Measurements from ENCODE around the gene GOLGA6C. TPM values are rescaled to one million over a fixed set of nuclear protein-coding genes. Genes with fewer than 3 reads are reported as not detected.

GOLGA6C gene
- total RNA-seq, 1 experiment from 2014 or later, result not detected

DNA sequence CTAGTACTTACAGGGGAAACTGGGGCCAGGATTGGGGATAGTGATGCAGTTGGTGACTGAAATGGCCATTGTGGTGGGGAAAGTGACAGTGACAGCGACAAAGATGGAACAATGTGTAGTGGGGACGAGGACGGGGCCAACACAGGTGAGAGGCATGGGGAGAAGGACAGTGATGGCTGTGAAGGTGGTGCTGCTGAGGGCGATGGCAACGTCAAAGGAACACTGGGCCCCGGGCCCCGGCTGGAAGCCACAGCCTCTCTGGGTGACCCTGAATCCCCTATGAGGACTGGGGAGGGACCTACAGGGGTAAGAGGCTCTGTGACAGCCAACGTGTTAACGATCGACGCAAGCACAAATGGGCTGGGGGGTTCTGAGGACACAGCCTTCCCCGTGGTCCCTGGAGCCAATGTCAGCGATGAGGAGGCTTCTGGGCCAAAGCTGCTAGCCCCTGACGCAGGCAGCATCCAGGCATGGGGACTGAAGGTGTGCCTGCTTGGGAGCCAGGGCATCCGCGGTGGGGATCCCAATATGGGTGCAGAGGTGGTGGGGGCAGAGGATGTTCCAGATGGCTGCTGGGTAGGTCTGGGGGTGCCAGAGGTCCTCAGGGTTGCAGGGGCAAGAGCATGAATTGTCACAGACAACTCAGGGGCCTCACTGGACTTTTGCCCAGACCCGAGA lies 25.2 kb upstream of the GOLGA6C start:
- ATAC-seq (no peak), DNase-seq (ENCODE audit: low read depth, low spot score) (no peak)
- H4K20me1 ChIP-seq (ENCODE audit: insufficient read depth), result no peaks in the 10 kb centered on the region
- no peak overlapping the region for H2AFZ ChIP-seq (ENCODE audit: low read depth, low read length, poor library complexity, severe bottlenecking)
- H3K9ac ChIP-seq (ENCODE audit: low read length), result no peak overlapping the region
- H3K36me3 ChIP-seq (ENCODE audit: control insufficient read depth in 1 of 2, insufficient read depth in 2 of 2, low read length in 2 of 2), result no peaks in the 10 kb centered on the region
- TF ChIP-seq EZH2phosphoT487 (IDR thresholded peaks at IDR 0.05; ENCODE audit: borderline replicate concordance) (no peak), EZH2 (IDR thresholded peaks at IDR 0.05) (no peak), SP1 (IDR thresholded peaks at IDR 0.05; ENCODE audit: low read depth) (no peak), SIN3A (IDR thresholded peaks at IDR 0.05; ENCODE audit: low read depth) (no peak), REST (IDR thresholded peaks at IDR 0.05; ENCODE audit: low read depth) (no peak), CEBPB (IDR thresholded peaks at IDR 0.05; ENCODE audit: low read depth) (no peak), CBX3 (IDR thresholded peaks at IDR 0.05; ENCODE audit: low read depth) (no peak), EGR1 (IDR thresholded peaks at IDR 0.05; ENCODE audit: low read depth) (no peak), POLR2AphosphoS5 (IDR thresholded peaks at IDR 0.05; ENCODE audit: low read depth, low read length) (no peak), ELF1 (IDR thresholded peaks at IDR 0.05; ENCODE audit: borderline replicate concordance, low read depth) (no peak)
- TF ChIP-seq, protein P1, sequence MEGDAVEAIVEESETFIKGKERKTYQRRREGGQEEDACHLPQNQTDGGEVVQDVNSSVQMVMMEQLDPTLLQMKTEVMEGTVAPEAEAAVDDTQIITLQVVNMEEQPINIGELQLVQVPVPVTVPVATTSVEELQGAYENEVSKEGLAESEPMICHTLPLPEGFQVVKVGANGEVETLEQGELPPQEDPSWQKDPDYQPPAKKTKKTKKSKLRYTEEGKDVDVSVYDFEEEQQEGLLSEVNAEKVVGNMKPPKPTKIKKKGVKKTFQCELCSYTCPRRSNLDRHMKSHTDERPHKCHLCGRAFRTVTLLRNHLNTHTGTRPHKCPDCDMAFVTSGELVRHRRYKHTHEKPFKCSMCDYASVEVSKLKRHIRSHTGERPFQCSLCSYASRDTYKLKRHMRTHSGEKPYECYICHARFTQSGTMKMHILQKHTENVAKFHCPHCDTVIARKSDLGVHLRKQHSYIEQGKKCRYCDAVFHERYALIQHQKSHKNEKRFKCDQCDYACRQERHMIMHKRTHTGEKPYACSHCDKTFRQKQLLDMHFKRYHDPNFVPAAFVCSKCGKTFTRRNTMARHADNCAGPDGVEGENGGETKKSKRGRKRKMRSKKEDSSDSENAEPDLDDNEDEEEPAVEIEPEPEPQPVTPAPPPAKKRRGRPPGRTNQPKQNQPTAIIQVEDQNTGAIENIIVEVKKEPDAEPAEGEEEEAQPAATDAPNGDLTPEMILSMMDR (IDR thresholded peaks at IDR 0.05 in 2 of 3, conservative IDR thresholded peaks at IDR 0.05 in 1 of 3; ENCODE audit: borderline replicate concordance in 1 of 3, insufficient read depth in 1 of 3, low read depth in 2 of 3, low read length in 2 of 3), result no peak
- no peaks in the 10 kb centered on the region for H3K4me1 ChIP-seq (ENCODE audit: control insufficient read depth in 1 of 2, insufficient read depth in 2 of 2, low read length in 2 of 2)
- POLR2A ChIA-PET, result no interaction called here
- no peaks in the 10 kb centered on the region for H3K79me2 ChIP-seq (ENCODE audit: insufficient read depth, low read length)
- intact Hi-C loops (cut with micrococcal nuclease), result no loop called here
- no peaks in the 10 kb centered on the region for H3K9me2 ChIP-seq (ENCODE audit: insufficient read depth)
- no TSS peak for BruUV-seq (replicated peaks)
- no peaks in the 10 kb centered on the region; the same call in 1 of the 2 replicates for H3K27me3 ChIP-seq (ENCODE audit: insufficient read depth, low read length)
- H3K4me3 ChIP-seq (replicated peaks in 1 of 2; ENCODE audit: low read depth in 1 of 2, low read length in 2 of 2), result no peak overlapping the region
- CTCF ChIA-PET, result no interaction called here
- no peak overlapping the region for H3K4me2 ChIP-seq (ENCODE audit: low read length)
- H3K9me3 ChIP-seq (ENCODE audit: control insufficient read depth in 1 of 2, insufficient read depth in 1 of 2, low read depth in 1 of 2, low read length in 2 of 2), result no peaks in the 10 kb centered on the region
- no peak overlapping the region for H3K27ac ChIP-seq (ENCODE audit: low read depth, low read length)
- RAD21 ChIA-PET (ENCODE audit: low non-redundant PET in 1 of 2, low total read pairs in 2 of 2, uncharacterized antibody in 2 of 2, unreplicated experiment in 2 of 2), result no interaction called here
